Body of pancreas (tissue), 4 donors: ENCODE data around the gene RCAN3.

Experiments
- POLR2A ChIP-seq, 3 donors: fragments of 450-650 bp; IDR thresholded peaks; one replicate each; pipeline ENCODE4 v1.6.1; 2016; ENCODE audit warnings: antibody characterized with exemption in 3 of 3, mild to moderate bottlenecking in 2 of 3
- TF ChIP-seq, protein P1 (sequence below), 7 experiments: fragments of 450-650 bp in 4 of 7; fragments of 200-600 bp in 3 of 7; sonication (generic) in 3 of 7; IDR thresholded peaks; one replicate each; pipeline ENCODE4 v1.5.1; 2016 to 2019; ENCODE audit warnings: antibody characterized with exemption in 7 of 7

DNA sequence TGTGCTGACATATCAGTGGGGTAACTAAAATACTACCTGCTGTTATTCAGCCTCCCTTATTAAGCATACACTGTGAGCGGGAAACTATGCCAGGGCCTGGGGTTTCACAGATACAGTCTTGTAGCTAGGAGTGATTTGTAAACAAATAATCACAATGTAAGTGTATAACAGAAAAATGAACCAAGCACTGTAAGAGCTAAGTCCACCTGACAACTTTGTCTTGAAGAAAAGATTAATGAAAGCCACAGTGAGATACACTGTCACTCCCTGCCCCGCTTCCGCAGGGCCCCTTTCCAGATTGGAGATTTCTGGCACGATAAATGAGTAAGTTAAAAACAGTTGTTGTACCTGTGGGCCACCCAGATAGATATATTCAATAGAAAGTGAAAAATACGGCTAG lies 4.8 kb downstream of the RCAN3 start:
- TF ChIP-seq, protein P1, sequence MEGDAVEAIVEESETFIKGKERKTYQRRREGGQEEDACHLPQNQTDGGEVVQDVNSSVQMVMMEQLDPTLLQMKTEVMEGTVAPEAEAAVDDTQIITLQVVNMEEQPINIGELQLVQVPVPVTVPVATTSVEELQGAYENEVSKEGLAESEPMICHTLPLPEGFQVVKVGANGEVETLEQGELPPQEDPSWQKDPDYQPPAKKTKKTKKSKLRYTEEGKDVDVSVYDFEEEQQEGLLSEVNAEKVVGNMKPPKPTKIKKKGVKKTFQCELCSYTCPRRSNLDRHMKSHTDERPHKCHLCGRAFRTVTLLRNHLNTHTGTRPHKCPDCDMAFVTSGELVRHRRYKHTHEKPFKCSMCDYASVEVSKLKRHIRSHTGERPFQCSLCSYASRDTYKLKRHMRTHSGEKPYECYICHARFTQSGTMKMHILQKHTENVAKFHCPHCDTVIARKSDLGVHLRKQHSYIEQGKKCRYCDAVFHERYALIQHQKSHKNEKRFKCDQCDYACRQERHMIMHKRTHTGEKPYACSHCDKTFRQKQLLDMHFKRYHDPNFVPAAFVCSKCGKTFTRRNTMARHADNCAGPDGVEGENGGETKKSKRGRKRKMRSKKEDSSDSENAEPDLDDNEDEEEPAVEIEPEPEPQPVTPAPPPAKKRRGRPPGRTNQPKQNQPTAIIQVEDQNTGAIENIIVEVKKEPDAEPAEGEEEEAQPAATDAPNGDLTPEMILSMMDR (IDR thresholded peaks at IDR 0.05) = no peak
- TF ChIP-seq POLR2A (IDR thresholded peaks at IDR 0.05) = no peak
